ENCODE measurements around the gene PCSK7. TPM values are rescaled to one million over a fixed set of nuclear protein-coding genes. Genes with fewer than 3 reads are reported as not detected.

Gene PCSK7
- total RNA-seq, 4 donors from 2014 or later = 28.7 to 53.3 (median 45.0) TPM

DNA sequence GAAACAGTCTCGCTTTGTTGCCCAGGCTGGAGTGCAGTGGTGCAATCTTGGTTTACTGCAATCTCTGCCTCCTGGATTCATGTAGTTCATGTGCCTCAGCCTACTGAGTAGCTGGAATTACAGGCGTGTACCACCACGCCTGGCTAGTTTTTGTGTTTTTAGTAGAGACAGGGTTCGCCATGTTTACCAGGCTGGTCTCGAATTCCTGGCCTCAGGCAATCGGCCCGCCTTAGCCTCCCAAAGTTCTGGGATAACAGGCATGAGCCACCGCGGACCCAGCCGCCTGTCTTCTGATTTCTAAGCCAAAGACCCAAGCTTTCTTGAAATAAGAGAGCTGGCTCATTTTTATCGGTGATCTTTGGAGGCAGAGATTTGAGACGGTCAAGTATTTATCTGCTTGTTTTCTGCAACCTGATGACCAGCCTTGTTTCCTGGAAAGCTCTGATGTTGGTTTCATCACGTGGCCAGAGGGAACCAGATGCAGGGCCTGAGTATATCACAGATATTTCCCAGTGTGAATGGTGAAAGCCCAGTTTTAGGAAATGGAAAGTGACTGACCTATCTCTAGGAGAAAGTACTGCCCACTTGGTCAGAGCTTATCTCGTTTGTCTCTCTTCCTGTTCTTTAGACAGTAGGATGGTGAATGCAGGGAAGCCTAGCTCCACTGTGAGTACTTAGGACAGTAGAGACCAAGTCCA is 59.0 kb downstream of the PCSK7 start:
- Histone ChIP-seq H3K9me3 (no peaks in the 10 kb centered on the region), H3K36me3 (peaks cover 0 to 39% (median 0%) of the 10 kb centered on the region in 3 donors), H3K4me1 (peaks cover 2 to 5% (median 4%) of the 10 kb centered on the region in 3 donors), H3K27ac (peak overlapping the region in 1 of 4 donors; percentile 30), H3K27me3 (no peaks in the 10 kb centered on the region), H3K4me3 (no peak overlapping the region)
- intact Hi-C loops (cut with DNase I) = no loop called here
- 43 to 64% methylated on average over 11 to 12 of the region's 14 CpGs for WGBS, 2 donors
- TF ChIP-seq POLR2A (IDR thresholded peaks at IDR 0.05) = no peak
- TF ChIP-seq, protein P1, sequence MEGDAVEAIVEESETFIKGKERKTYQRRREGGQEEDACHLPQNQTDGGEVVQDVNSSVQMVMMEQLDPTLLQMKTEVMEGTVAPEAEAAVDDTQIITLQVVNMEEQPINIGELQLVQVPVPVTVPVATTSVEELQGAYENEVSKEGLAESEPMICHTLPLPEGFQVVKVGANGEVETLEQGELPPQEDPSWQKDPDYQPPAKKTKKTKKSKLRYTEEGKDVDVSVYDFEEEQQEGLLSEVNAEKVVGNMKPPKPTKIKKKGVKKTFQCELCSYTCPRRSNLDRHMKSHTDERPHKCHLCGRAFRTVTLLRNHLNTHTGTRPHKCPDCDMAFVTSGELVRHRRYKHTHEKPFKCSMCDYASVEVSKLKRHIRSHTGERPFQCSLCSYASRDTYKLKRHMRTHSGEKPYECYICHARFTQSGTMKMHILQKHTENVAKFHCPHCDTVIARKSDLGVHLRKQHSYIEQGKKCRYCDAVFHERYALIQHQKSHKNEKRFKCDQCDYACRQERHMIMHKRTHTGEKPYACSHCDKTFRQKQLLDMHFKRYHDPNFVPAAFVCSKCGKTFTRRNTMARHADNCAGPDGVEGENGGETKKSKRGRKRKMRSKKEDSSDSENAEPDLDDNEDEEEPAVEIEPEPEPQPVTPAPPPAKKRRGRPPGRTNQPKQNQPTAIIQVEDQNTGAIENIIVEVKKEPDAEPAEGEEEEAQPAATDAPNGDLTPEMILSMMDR (IDR thresholded peaks at IDR 0.05) = no peak
- DNase-seq = no peak

DNA sequence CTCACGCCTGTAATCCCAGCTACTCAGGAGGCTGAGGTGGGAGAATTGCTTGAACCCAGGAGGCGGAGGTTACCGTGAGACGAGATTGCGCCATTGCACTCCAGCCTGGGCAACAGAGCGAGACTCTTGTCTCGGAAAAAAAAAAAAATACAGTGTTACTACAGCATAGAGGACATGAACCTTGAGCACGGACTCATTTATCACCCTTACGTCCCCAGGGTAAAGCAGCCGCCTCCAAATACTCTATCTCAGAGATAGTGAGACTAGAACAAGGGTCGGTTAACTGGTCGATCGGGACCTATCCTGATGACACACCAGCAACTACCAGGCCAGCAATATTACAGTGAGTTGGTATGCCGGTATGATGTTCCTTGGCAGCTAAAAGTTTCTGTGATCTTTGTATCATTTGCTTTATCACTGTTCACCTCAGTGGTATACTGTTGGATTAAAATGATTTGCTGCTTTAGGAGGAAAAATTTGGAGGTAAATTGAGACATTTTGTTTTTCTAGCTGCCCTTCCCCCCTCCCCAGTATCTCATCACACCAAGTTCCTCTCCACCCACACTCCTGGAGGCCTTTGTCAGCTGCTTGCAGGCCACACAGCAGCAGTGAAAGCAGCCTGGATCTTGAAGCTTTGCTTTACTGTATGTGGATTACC is 60.3 kb downstream of the PCSK7 start:
- Histone ChIP-seq H3K9me3 (no peaks in the 10 kb centered on the region), H3K27ac (no peak overlapping the region), H3K27me3 (no peaks in the 10 kb centered on the region), H3K36me3 (peaks cover 0 to 52% (median 0%) of the 10 kb centered on the region in 3 donors), H3K4me1 (no peaks in the 10 kb centered on the region), H3K4me3 (no peak overlapping the region)
- DNase-seq = no peak
- TF ChIP-seq, protein P1 (IDR thresholded peaks at IDR 0.05) = no peak
- no peak for TF ChIP-seq POLR2A (IDR thresholded peaks at IDR 0.05)
- WGBS, 2 donors = 80 to 82% methylated on average over 14 of the region's 14 CpGs
- intact Hi-C loops (cut with DNase I) = no loop called here

DNA sequence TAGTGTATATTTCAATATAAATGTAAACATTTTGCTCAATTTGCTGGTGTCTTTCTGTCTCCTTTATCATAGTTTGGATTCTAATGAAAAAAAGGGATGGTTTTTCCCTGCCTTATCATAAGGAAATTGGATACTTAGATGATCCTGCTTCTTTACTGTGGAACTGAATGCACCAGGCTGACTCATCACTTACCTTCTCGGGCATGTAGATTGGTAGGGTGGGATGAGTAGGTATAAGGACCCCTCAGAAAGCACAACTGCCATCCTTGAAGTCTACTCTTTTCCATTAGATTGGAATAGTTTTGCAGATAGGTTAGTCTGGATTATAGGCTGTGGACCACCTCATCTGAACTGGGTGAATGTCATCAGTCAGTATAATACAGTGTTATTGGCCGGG is 60.9 kb downstream of the PCSK7 start:
- WGBS, 2 donors = 81 to 94% methylated on average over 2 of the region's 2 CpGs
- no peak for DNase-seq
- Histone ChIP-seq H3K36me3 (peaks cover 0 to 57% (median 4%) of the 10 kb centered on the region in 3 donors), H3K4me1 (no peaks in the 10 kb centered on the region), H3K4me3 (no peak overlapping the region), H3K27ac (no peak overlapping the region), H3K9me3 (no peaks in the 10 kb centered on the region), H3K27me3 (no peaks in the 10 kb centered on the region)
- intact Hi-C loops (cut with DNase I) = no loop called here
- TF ChIP-seq POLR2A (IDR thresholded peaks at IDR 0.05) = no peak
- TF ChIP-seq, protein P1 (IDR thresholded peaks at IDR 0.05) = no peak

DNA sequence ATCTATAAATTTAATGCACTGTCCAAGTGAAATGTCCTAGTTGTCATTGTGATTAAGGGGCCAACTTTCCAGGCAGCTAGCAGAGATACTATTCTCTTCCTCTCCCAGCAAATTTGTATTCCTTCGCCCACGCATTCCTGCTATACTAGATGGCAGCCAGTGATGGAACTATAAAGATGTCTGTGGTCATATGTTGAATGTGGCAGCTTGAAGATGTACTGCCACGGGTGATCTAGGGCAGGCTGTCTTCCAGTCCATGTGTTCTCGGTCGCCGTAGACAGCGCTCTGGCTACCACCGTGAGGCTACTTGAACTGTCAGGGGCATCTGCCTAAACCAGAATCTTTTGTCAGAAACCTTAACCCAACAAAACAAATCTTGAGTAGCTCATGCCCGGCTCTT is 61.7 kb downstream of the PCSK7 start:
- peaks cover 0 to 65% (median 8%) of the 10 kb centered on the region in 3 donors for H3K36me3 ChIP-seq

DNA sequence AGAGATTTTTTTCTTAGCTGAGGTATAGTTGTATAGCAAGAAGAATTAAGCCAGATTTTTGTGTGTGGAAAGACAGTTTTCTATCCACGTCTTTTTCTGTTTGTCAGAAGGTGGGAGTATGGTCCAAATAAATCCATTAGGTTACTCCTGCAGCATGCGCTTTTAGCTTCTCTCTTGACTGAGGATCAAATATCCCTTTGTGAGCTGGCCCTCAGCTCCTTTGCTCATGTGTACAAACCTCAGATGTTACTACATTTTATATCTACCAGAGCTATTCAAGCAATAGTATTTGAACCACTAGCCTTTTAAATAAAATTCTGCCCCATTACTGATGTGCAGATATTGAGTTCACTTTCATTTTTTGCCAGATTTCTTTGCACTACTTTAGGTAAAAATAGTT is 62.1 kb downstream of the PCSK7 start:
- TF ChIP-seq, protein P1 (IDR thresholded peaks at IDR 0.05) = no peak
- TF ChIP-seq POLR2A (IDR thresholded peaks at IDR 0.05) = no peak
- intact Hi-C loops (cut with DNase I) = no loop called here
- no peaks in the 10 kb centered on the region for H3K4me1 ChIP-seq
- H3K4me3 ChIP-seq = no peak overlapping the region
- no peaks in the 10 kb centered on the region for H3K9me3 ChIP-seq
- no peak overlapping the region for H3K27ac ChIP-seq
- 84 to 92% methylated on average over 2 of the region's 2 CpGs for WGBS, 2 donors
- peaks cover 0 to 70% (median 8%) of the 10 kb centered on the region in 3 donors for H3K36me3 ChIP-seq
- H3K27me3 ChIP-seq = no peaks in the 10 kb centered on the region
- no peak for DNase-seq

More for the DNA sequence above, 61.7 kb downstream of the PCSK7 start:
- no peak overlapping the region for H3K4me3 ChIP-seq
- intact Hi-C loops (cut with DNase I) = no loop called here
- 86 to 88% methylated on average over 9 of the region's 9 CpGs for WGBS, 2 donors
- no peaks in the 10 kb centered on the region for H3K9me3 ChIP-seq
- H3K27ac ChIP-seq = no peak overlapping the region
- DNase-seq = no peak
- H3K4me1 ChIP-seq = no peaks in the 10 kb centered on the region
- TF ChIP-seq, protein P1 (IDR thresholded peaks at IDR 0.05) = no peak
- no peak for TF ChIP-seq POLR2A (IDR thresholded peaks at IDR 0.05)
- no peaks in the 10 kb centered on the region for H3K27me3 ChIP-seq
